ENCODE data around the gene CHRND.

The CHRND gene

DNA sequence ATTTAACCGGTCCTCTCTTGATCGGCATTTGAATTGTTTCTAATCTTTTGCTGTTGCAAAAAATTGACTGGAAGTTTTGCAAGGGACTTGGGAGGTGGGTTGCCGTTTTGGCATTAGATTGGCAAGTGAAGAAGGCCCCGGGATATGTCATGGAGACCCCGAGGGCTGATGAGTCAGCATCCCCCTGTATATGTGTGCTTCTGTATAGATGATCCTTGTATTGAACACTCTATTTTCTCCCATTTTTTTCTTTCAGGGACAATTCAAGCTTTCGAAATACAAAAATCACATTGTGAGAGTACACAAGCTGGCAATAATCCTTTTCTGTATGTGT is 54.7 kb downstream of the CHRND start:
- no peak for DNase-seq (ENCODE audit: low read depth)
- no peak overlapping the region for H3K4me3 ChIP-seq (ENCODE audit: control insufficient read depth, low read depth, low read length)
- TF ChIP-seq, protein P1, sequence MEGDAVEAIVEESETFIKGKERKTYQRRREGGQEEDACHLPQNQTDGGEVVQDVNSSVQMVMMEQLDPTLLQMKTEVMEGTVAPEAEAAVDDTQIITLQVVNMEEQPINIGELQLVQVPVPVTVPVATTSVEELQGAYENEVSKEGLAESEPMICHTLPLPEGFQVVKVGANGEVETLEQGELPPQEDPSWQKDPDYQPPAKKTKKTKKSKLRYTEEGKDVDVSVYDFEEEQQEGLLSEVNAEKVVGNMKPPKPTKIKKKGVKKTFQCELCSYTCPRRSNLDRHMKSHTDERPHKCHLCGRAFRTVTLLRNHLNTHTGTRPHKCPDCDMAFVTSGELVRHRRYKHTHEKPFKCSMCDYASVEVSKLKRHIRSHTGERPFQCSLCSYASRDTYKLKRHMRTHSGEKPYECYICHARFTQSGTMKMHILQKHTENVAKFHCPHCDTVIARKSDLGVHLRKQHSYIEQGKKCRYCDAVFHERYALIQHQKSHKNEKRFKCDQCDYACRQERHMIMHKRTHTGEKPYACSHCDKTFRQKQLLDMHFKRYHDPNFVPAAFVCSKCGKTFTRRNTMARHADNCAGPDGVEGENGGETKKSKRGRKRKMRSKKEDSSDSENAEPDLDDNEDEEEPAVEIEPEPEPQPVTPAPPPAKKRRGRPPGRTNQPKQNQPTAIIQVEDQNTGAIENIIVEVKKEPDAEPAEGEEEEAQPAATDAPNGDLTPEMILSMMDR (conservative IDR thresholded peaks at IDR 0.05; ENCODE audit: control insufficient read depth, insufficient read depth, low read depth, low read length): no peak

DNA sequence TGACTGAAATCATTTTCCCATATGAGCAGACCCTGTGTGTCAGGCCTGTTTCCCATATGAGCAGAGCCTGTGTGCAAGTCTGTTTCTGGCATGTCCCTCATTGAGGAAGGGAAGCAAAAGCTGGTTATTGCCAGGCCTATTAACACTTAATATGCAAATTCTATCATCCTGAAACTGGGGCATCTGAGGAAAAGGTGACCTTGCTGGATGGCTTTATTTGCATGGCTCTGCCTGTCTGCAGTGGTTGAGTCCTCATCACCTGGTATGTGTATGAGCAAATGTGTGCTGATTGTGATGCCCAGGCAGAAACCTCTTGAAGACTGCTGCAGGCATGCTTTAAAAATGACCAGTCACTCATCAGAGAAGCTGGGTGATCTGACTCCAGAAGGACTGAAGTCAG is 55.8 kb downstream of the CHRND start:
- no peak for DNase-seq (ENCODE audit: low read depth)
- TF ChIP-seq, protein P1 (conservative IDR thresholded peaks at IDR 0.05; ENCODE audit: control insufficient read depth, insufficient read depth, low read depth, low read length): no peak
- no peak overlapping the region for H3K4me3 ChIP-seq (ENCODE audit: control insufficient read depth, low read depth, low read length)

DNA sequence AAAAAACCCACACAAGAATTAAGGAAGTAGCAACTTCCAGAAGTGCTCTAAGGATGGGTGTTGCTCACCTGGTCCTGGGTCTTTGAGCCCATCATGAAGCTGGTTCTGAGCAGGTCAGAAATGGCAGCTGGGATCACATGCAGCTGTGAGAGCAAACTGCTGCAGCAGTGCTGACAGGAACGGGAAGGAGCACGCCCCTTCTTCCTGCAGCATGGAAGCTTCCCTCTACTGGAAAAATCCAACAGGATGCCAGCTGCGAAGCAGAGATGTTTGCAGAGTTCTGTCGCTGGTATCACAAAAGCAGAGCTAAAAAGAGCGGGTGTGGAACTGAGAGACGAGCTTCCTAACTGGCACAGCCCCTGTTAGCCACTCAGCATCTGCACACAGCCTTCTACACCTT is 58.3 kb downstream of the CHRND start:
- DNase-seq (ENCODE audit: low read depth): no peak
- H3K4me3 ChIP-seq (ENCODE audit: control insufficient read depth, low read depth, low read length): no peak overlapping the region
- TF ChIP-seq, protein P1 (conservative IDR thresholded peaks at IDR 0.05; ENCODE audit: control insufficient read depth, insufficient read depth, low read depth, low read length): no peak
